H1 (cell line): ENCODE measurements around the gene ZDHHC22. TPM values are rescaled to one million over a fixed set of nuclear protein-coding genes. Genes with fewer than 3 reads are reported as not detected.

ENCODE experiments used
- ASH2L ChIP-seq: fragments of 200-600, 300-600 bp; sonication (generic); IDR thresholded peaks from one replicate; pipeline ENCODE4 v1.7.1; 2017; ENCODE audit warnings: low read length
- GTF2F1 ChIP-seq: IDR thresholded peaks from 2 replicates; pipeline ENCODE4 v1.6.1; 2012; ENCODE audit warnings: low read depth, low read length, improper control_type of control experiment, borderline replicate concordance
- KDM1A ChIP-seq: fragments of 200-600, 300-600 bp; sonication (generic); IDR thresholded peaks from 2 replicates; pipeline ENCODE4 v1.7.1; 2016; ENCODE audit warnings: mild to moderate bottlenecking, low read length, borderline replicate concordance
- SP1 ChIP-seq: IDR thresholded peaks from 2 replicates; pipeline ENCODE4 v1.6.1; 2011; ENCODE audit warnings: low read depth, low read length
- TCF12 ChIP-seq: IDR thresholded peaks from 2 replicates; pipeline ENCODE4 v1.6.1; 2011; ENCODE audit warnings: low read depth, mild to moderate bottlenecking, low read length
- polyA plus RNA-seq, 7 experiments: library from polyadenylated mRNA; depleted of rRNA in 3 of 7; stranded (reverse) in 5 of 7; unstranded in 2 of 7; fragments of >200 nt in 5 of 7; fragments of 200-250 nt in 2 of 7; gene quantifications; 1 replicate in 5 of 7; 2 replicates in 1 of 7; 4 replicates in 1 of 7; pipeline versions ENCODE4 v1.2.1 to v1.2.3, GENCODE V29; 2011 to 2013; ENCODE audit warnings: missing spikeins in 2 of 7, mixed read lengths in 2 of 7
- total RNA-seq: library from RNA; stranded (reverse); fragmentation: NEBNext Ultra II Directional; extraction: Animal tissue kit (Norgen Biotek cat#: 25700); gene quantifications from 2 replicates; pipeline ENCODE4 v1.2.1, GENCODE V29; 2021
- TF ChIP-seq, protein P1 (sequence below): IDR thresholded peaks from 2 replicates; pipeline ENCODE4 v1.6.1; 2012; ENCODE audit warnings: inconsistent platforms
- TF ChIP-seq, protein P2 (sequence below): IDR thresholded peaks from 2 replicates; pipeline ENCODE4 v1.6.1; 2012; ENCODE audit warnings: low read length, inconsistent platforms

Gene ZDHHC22
- total and polyA plus RNA-seq, 2 of the 8 experiments (the other 6 are each of a cell fraction or from before 2014, with no cell fraction given): 23.8 to 55.2 TPM

DNA sequence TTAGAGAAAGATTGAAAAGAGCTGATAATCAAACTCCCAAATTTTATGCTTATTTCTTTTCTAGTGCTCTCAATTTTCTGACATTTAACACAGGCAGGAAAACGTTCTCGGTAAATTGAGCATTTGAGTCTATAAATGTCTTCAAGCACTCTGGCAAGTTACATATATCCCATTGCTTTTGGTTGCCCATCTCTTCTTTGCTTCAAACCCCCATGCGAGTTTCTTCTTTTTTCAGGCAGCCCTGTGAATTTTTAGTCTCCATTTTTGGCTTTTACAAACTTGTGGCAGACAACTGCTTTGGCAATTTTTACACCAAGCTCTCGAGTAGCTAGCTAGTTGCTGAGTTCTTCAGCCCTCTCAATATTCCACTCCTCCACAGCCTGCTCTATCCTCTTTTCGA, 31.3 kb upstream of the ZDHHC22 start (continued):
- TF ChIP-seq TCF12 (no peak), SP1 (no peak), GTF2F1 (no peak), KDM1A (no peak), ASH2L (no peak)
- TF ChIP-seq, protein P1, sequence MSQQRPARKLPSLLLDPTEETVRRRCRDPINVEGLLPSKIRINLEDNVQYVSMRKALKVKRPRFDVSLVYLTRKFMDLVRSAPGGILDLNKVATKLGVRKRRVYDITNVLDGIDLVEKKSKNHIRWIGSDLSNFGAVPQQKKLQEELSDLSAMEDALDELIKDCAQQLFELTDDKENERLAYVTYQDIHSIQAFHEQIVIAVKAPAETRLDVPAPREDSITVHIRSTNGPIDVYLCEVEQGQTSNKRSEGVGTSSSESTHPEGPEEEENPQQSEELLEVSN: no peak
- TF ChIP-seq, protein P2, sequence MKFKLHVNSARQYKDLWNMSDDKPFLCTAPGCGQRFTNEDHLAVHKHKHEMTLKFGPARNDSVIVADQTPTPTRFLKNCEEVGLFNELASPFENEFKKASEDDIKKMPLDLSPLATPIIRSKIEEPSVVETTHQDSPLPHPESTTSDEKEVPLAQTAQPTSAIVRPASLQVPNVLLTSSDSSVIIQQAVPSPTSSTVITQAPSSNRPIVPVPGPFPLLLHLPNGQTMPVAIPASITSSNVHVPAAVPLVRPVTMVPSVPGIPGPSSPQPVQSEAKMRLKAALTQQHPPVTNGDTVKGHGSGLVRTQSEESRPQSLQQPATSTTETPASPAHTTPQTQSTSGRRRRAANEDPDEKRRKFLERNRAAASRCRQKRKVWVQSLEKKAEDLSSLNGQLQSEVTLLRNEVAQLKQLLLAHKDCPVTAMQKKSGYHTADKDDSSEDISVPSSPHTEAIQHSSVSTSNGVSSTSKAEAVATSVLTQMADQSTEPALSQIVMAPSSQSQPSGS: no peak
